HG02885 (cell line): ENCODE results near the gene BTBD18.

Experiments
- ATAC-seq: cut with Tn5 transposase; IDR thresholded peaks from one replicate; pipeline ENCODE4 v1.9.1; 2021; ENCODE audit warnings: mild to moderate bottlenecking; ENCODE audit not compliant: unreplicated experiment, poor library complexity

BTBD18 gene

GRCh38 chr11:57776577-57777210 is 25.1 kb upstream of the BTBD18 start:
- ATAC-seq, result no peak

GRCh38 chr11:57776031-57776521 is 24.5 kb upstream of the BTBD18 start:
- no peak for ATAC-seq

GRCh38 chr11:57775491-57775890 is 23.9 kb upstream of the BTBD18 start:
- no peak for ATAC-seq

- no peak for ATAC-seq
Observed at GRCh38 chr11:57773026-57773598, 21.5 kb upstream of the BTBD18 start.

GRCh38 chr11:57772562-57772961 is 20.9 kb upstream of the BTBD18 start:
- ATAC-seq, result no peak

- no peak for ATAC-seq
Observed at GRCh38 chr11:57771365-57771764, 19.7 kb upstream of the BTBD18 start.

- ATAC-seq, result no peak
Observed at GRCh38 chr11:57770793-57771192, 19.2 kb upstream of the BTBD18 start.

GRCh38 chr11:57764972-57765371 is 13.4 kb upstream of the BTBD18 start:
- no peak for ATAC-seq

GRCh38 chr11:57764566-57764965 is 12.9 kb upstream of the BTBD18 start:
- ATAC-seq, result no peak

- no peak for ATAC-seq
Observed at GRCh38 chr11:57764021-57764420, 12.4 kb upstream of the BTBD18 start.

- ATAC-seq, result no peak
Observed at GRCh38 chr11:57763568-57763967, 11.9 kb upstream of the BTBD18 start.

- ATAC-seq, result no peak
Observed at GRCh38 chr11:57762235-57762861, 10.7 kb upstream of the BTBD18 start.

- peak; percentile 87 for ATAC-seq
Observed at GRCh38 chr11:57761301-57762234, 9.9 kb upstream of the BTBD18 start, which contains the start of gene CTNND1. TSS of gene CTNND1 (plus strand) at chr11:57761802. CDS start at chr11:57791479, 29,677 bp downstream.

- ATAC-seq, result no peak
Observed at GRCh38 chr11:57758174-57758573, 6.6 kb upstream of the BTBD18 start.

GRCh38 chr11:57752954-57753353 is 1.3 kb upstream of the BTBD18 start:
- no peak for ATAC-seq

- no peak for ATAC-seq
Observed at GRCh38 chr11:57751176-57751575, 443 bp downstream of the BTBD18 start.

GRCh38 chr11:57746920-57747319 is 4.7 kb downstream of the BTBD18 start:
- ATAC-seq, result no peak

- ATAC-seq, result no peak
Observed at GRCh38 chr11:57745206-57745605, 6.4 kb downstream of the BTBD18 start.

- ATAC-seq, result no peak
Observed at GRCh38 chr11:57744357-57744756, 7.3 kb downstream of the BTBD18 start.

GRCh38 chr11:57742087-57742452 is 9.5 kb downstream of the BTBD18 start:
- no peak for ATAC-seq
